IPS DF 19.7 (cell line): ENCODE data around the gene INPP5J.
"Not testable (repeated sequence)": the region's sequence is repeated elsewhere in the genome, so short reads cannot be mapped to it uniquely, and the experiment has no call there.

ENCODE experiments used
- DNase-seq: peaks from one replicate; pipeline ENCODE4 v3.0.0-alpha.2; 2013; ENCODE audit warnings: low read depth, low spot score

The INPP5J gene, protein sequence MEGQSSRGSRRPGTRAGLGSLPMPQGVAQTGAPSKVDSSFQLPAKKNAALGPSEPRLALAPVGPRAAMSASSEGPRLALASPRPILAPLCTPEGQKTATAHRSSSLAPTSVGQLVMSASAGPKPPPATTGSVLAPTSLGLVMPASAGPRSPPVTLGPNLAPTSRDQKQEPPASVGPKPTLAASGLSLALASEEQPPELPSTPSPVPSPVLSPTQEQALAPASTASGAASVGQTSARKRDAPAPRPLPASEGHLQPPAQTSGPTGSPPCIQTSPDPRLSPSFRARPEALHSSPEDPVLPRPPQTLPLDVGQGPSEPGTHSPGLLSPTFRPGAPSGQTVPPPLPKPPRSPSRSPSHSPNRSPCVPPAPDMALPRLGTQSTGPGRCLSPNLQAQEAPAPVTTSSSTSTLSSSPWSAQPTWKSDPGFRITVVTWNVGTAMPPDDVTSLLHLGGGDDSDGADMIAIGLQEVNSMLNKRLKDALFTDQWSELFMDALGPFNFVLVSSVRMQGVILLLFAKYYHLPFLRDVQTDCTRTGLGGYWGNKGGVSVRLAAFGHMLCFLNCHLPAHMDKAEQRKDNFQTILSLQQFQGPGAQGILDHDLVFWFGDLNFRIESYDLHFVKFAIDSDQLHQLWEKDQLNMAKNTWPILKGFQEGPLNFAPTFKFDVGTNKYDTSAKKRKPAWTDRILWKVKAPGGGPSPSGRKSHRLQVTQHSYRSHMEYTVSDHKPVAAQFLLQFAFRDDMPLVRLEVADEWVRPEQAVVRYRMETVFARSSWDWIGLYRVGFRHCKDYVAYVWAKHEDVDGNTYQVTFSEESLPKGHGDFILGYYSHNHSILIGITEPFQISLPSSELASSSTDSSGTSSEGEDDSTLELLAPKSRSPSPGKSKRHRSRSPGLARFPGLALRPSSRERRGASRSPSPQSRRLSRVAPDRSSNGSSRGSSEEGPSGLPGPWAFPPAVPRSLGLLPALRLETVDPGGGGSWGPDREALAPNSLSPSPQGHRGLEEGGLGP

DNA sequence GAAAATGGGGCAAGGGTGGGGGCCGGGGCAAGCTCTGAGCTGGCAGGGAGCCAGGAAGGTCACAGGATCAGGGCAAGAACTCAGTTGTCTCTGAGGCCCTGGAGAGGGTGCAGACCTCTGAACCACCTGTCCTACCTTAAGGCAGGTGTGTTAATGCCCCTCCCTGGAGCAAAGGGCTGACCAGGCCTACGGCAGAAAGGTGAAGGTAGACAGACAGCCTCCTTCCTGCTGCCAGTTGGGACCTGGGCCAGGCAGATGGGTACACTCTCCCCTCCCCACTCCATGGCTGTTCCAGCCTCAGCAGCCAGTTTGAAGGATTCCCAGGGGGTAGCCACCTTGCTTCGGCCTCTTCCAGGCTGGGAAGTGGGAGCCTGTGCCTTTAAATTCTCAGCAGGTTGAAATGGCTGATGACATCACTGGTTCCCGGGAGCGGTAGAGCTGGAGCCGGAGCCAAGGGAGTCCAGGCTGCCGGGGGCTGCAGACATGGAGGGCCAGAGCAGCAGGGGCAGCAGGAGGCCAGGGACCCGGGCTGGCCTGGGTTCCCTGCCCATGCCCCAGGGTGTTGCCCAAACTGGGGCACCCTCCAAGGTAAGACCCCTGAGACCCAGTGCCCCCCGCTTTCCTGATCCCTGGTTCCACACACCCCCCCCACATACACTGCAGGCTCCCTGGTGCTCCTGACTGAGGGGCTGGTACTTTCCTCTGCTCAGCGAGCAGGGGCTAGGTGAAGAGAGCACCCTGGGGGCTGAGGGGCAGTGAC, at the start of gene INPP5J:
INPP5J (plus strand) TSS at position 435 of the 760 bp plus-strand sequence; CDS start at position 484, 49 bp downstream.
- DNase-seq, result no peak

DNA sequence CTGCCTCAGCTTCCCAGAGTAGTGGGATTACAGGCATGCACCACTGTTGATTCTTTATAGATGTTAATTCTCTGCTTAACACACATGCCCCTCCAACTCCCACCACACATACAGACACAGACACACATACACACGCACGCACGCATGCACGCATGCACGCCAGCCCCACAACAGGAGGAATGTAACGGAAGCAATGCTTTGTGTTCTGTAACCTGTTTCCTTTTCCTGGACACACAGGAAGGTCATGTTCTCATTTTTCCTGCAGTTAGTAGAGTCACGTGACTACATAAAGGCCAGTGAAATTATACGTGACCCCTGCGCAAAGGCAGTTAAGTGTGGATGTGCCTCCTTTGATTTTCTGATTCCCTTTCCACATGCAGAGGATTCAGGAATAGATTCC, 49.6 kb upstream of the INPP5J start:
- DNase-seq, result not testable (repeated sequence)

DNA sequence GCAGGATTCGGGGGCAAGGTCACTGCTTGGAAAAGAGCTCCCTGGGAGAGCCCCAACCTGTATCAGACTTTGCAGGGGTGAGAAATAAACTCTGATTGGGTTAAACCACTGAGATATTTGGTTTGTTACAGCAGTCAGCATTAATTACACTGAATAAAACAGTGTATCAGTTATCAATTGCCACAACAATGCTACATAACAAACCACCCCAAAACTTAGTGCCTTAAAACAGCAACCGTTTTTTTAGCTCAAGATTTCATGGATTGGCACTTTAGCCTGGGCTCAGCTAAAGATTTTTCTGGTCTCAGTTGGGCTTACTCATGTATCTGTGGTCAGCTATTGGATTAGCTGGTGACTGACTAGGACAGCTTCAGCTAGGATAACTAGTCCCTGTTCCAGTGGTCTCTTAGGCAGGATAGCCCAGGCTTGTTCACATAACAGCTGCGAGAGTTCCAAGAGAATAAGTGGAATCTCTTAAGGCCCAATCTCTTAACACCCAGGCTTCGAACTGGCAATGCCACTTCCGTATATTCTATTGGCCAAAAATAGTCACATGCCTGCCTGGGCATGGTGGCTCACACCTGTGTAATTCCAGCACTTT, 49.1 kb upstream of the INPP5J start:
- not testable (repeated sequence) for DNase-seq

DNA sequence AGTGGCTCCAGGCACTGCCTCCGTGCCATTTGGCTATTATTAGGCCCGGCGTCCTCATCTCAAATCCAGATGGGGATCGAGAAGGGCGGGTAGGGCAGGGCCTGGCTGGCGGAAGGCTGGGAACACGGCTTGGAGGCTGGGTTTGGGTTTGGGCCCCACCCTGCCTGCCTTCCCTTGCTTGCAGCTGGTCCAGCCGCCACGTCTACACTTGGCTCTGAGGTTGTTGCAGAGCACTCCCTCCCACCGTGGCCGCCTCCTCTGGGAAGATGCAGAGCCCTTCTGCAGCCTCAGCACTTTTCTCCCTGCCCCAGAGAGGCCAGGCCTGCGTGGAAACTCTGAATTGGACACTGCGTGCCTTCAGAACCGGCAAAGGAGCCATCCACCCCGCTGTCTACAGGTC, 46.8 kb upstream of the INPP5J start:
- no peak for DNase-seq

DNA sequence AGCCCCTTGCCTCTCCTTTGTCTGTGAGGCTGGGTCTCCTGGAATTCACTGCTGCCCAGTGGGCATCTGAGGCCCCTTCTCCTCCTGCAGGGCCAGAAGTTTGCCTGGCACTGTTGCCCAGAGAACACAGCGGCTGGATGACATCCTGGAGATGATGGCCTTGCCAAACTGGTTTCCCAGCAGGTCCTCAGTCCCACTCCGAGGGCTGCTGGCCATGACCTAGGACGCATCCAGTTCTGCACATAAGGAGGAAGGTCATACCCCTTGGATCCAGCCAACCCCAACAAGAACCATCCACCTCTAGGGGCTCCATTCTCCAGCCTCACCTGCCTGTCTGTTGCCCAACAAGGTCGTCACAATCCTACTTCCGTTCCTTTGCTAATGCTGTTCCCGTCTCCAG, 45.1 kb upstream of the INPP5J start:
- no peak for DNase-seq

DNA sequence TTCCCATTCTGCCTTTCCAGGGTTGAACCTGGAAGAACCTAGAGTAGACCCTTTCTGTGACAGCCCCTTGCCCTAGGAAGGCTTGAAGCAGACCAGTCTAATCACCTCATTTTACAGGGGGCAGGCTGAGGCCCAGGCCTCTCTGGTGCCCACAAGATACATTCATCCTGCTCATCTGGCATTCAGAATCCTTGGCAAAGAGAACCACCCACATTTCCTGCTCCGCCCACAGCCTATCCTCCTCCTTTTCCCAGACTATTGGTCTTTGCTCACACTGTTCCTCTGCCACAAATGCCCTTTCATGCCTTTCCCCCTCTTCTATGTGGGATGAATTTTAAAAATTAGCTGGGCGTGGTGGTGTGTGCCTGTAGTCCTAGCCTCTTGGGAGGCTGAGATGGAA, 44.4 kb upstream of the INPP5J start:
- DNase-seq, result not testable (repeated sequence)

DNA sequence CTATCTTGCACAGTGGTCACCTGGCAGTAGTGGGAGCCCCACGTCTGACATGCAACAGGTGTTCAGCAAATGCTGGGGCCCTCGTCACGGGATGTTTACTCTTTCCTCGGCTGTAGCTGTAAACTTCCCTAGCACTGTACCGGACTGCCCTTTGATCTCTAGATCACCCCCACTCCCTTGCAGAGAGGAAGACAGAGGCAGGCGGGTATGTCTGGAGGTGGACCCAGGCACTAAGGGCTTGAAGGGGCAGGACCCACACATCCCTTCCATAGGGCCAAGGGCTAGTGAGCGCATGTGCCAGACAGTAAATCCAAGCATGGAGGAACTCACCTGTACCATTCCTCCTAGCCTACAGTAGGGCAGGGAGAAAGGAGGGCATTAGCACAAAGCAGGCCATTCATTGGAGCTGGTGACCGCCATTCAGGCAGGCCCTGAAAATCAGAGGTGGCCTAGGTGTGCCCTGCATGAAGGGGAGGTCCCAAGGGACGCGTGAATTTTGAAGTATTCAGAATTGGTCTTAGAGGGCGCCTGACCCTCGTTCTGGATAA, 43.6 kb upstream of the INPP5J start:
- DNase-seq, result no peak

DNA sequence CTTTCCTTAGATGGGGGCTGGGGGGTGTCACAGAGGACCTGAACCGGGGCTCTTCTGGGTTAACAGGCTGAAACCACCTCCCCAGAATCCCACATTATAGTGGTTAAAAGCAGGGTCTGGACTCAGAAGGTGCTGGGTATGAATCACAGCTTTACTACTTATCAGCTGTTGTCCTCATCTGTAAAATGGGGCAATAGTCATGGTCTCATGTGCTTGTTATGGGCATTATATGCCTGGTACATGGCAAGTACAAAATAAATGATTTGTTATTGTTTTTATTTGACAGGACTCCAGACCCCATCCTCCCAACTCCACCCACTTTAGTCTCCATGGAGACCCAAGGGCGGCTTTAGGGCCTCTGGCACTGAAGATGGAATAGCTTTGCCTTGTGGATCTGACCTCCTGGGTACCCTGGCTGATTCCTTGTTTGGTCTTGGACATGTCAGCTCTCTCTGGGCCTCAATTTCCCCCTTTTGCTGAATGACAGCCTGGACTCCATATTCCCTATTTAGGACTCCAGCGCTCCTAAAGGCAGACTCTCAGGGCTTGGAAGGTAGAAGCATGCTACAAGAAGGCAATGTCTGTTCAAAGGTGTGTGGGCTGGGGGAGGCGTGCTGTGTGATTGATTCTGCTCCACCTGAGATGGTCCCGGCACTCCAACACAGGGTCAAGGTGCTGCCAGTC, 42.5 kb upstream of the INPP5J start:
- no peak for DNase-seq

DNA sequence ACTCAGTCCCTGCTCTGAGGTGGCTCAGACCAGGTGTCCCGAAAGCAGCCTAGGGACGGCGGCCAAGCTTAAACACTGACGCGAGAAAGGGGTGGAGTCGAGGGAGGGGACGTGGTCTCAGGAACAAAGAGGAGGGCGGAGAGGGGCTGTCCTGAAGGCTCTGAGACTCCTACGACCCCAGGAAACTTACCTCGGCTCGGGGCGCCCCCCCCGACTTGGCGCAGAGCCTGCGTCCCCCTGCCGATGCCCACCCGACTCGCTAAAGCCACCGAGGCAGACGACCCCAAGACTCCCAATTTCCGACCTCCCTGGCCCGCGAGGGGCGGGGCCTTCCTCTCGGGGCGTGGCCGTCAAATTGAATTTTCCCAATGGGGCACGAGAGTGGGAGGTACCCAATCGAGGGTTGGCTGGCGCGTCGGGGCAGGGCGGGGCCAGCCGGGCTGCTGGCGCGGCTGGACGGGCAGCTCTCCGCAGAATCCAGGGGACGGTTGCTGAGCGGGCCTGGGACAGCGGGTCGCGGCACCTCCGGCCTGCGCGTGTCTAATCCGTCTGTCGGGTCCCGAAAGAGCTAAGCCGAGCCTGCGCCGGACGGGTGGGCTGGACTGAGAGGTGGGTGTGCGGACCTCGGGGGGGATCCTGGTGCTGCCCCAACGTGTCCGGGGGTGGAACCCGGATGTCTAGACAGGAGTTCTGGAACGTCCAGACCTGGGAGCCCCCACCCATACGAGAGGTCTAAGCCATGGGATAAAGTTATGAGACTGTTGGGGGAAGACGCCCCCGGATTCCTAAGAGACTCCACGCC, 41.7 kb upstream of the INPP5J start, which contains the start of gene SMTN:
SMTN (plus strand) TSS at position 471 of the 802 bp plus-strand sequence. CDS start 1,941 bp downstream, outside the sequence.
- no peak for DNase-seq

DNA sequence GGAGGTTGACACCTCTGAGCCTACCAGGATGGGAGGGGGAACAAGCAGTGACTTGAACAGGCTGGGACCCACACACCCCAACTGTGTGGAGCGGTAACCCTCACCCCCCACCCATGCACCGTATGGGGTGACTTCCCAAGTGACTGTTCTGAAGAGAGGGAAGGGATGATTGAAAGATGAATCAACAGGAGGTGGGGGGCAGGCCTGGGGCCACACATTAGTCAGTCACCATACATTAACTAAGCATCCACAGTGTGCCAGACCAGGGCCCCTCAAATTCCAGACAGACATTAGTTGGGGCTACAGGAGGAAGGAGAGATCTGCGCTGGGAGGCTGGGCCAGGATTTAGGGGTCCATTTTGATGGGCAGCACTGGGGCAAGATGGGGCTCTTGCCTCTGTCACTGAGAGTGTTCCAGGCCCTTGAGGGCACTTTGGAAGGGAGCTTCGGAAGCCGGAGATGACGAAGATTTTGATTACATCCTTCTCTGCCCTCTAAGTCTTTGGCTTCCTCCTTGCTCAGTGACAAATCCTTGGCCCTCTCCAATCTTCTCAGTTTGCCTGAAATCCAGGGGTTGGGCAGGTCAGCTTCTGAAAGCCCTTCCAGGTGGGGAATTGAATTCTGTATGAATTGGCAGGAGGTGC, 40.7 kb upstream of the INPP5J start:
- no peak for DNase-seq

DNA sequence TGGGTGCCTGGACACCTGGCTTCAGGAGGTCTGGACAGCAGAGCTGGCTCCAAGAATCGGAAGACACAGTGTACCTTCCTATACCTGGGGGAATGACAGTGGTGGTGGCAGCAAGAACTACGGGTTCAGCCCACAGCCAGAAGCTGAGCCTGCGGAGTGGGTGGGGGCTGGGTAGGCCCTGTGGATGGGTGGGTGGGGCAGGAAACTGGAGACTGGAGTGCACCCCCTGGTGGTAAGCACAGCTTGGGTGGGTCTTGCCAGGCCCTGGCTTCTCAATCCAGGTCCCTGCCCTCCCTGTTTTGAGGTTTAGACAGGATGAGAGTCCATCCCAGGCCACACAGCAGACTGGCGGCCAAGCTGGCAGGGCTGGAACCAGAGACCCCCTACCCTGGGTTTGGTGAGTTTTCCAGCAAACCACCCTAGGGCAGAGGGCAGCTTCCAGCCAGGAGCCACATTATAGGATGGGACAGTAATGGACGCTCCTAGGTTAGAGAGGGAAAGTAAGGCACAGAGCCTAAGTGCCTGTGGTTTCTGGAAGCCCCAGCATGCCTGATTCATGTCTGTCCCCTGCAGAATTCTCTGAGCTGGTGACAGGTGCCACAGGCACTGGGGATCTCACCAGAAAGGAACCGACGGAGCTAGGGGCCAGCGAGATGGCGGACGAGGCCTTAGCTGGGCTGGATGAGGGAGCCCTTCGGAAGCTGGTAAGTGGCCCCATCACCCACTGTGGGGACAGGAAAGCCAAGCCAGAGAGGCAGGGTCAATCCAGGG, 40.0 kb upstream of the INPP5J start:
- DNase-seq, result no peak

DNA sequence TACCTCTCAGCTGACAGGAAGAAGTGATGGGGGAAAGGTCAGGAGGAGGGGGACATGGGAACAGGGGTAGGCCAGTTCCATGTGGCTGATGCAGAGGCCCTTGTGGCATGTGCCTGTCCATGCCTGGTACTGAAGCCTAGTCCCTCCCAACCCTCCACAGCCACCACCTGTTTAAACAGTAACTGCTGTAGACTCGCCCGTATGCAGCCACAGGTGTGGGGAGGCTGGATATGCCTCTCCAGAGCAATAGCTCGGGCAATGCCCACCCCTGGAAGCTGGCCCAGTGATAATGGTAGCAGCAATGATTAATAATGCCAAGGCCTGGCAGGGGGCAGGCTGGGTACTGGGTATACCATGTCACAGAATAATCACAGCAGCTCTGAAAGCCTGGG, 39.4 kb upstream of the INPP5J start:
- no peak for DNase-seq

DNA sequence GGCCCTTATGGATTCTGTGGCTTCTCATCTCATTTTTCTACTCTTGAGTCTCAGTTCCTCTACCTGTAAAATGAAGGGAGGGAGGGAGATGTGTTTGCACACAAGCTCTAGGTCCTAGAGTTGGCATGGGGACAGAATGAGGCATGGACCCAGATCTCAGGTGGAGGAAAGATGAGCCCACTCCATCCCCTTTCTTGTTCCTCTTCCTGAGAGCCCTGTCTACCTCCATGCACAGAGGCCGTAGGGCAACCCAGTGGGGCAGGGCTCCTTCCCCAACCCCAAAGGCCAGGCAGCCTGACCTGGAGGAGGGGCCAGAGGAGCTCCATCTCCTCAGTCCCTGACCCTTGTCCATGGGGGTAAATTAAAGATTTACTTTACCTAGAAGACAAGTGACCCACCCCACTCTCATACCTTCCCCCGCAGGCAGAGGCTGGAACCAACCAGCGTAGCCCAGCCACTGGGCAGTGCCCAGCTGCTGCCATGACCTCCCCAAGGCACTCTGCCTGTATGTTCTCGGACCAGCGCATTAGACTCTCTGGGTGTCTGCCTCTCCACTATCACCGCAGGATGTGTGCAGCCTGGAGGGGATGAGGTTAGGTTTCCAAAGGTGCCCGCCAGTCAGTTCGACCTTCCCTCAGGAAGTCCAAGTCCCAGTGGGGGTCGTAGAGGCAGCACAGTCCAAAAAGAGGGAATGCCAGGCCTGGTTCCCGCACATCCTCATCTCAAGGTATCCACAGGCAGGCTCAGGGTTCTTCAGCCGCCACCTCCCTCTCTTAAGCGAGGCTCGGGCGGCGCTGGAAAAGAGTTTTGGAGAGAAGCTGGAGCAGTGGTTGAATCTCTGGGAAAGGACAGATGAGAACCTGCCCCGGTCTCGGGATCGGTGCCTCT, 38.6 kb upstream of the INPP5J start:
- DNase-seq, result no peak

DNA sequence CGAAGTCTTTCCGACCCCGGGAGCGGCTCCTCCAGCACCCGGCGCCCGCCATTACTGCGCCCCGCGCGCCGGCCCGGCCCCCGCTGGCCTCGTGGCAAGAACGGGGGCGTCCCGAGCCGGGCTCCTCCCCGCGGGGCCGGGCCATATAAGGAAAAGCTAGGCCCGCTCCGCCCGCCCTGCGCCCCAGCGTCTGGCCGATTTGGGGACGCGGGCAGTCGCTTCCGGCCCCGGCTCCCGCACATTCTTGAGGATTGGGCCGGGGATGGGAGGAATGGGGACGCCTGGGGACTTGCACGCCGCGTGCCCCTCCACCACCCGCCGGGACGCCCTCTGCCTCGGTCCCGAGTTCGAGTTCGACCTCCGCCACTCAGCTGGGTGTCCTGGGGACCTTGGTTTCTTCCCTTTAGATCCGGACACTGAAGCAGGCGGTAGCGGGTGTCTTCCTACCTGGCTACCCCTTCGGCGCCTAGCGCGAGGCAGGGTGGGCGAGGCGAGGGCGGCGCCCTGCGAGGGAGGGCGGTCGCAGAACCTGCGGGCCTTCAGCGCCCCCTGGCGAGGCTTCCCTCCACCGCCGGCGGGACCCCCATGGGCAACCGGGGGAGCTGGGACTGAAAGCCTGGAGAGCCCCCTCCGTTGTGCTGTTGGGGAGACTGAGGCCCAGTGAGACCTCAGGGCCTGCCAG, 37.8 kb upstream of the INPP5J start:
- no peak for DNase-seq

DNA sequence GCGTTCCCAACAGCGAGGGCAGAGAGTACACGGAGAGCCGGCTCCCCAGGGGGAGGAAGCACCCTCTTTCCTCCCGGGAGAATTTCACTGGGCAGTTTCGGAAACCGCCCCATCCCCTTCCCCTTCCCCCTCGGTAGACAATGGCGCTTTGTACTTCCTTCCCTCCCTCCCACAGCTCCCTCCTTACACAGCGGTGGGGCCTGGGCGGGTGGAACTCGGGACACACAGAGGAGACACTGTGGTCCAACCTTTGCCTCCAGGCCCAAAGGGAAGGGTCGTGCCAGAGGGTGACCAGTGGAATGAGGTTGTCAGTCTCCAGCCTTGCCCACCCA, 37.3 kb upstream of the INPP5J start:
- no peak for DNase-seq

DNA sequence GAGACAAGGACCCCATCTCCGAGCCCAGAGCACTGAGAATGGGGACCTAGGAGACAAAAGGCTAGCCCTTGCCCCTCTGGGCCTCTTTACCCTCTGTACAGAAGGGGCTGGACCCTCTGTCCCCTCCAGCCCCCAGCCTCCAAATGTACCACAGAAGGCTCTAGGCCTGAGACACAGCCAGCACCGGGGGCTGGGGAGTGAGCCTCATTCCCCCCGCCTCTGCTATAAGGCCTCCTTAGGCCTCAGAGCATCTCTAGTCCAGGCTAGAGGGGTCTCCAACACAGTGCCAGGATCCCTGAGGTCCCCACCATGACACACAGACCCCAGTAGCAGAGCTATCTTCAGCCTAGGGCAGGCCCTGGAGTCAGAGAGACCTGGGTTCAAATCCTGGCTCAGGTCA, 36.8 kb upstream of the INPP5J start:
- no peak for DNase-seq
